Panc1 (cell line): Measurements from ENCODE around the gene ENOPH1.

Experiments
- CTCF ChIP-seq: fragments of 450-650 bp; IDR thresholded peaks from 2 replicates; pipeline ENCODE4 v1.5.1; 2017; ENCODE audit warnings: mild to moderate bottlenecking
- POLR2AphosphoS5 ChIP-seq: IDR thresholded peaks from 2 replicates; pipeline ENCODE4 v1.6.1; 2012; ENCODE audit warnings: mild to moderate bottlenecking, low read depth, low read length, moderate library complexity
- REST ChIP-seq, 2 experiments: IDR thresholded peaks; 2 replicates each; pipeline ENCODE4 v1.6.1; 2011 to 2012; ENCODE audit warnings: low read depth in 2 of 2, control low read depth in 1 of 2, low read length in 1 of 2, mild to moderate bottlenecking in 1 of 2, moderate library complexity in 1 of 2; ENCODE audit not compliant: insufficient read depth in 1 of 2
- SIN3A ChIP-seq: IDR thresholded peaks from 2 replicates; pipeline ENCODE4 v1.6.1; 2012; ENCODE audit warnings: low read depth, mild to moderate bottlenecking, low read length, moderate library complexity, borderline replicate concordance; ENCODE audit not compliant: insufficient read depth

- TF ChIP-seq CTCF (no peak), POLR2AphosphoS5 (no peak), REST (IDR thresholded peaks at IDR 0.05; ENCODE audit: insufficient read depth in 1 of 2, low read depth in 2 of 2, low read length in 1 of 2) (no peak), SIN3A (no peak)
Observed at GRCh38 chr4:82437285-82438005, 7.1 kb downstream of the ENOPH1 start.
